GM19238 (cell line): Measurements from ENCODE around the gene DSE.

ENCODE experiments used
- DNase-seq: peaks from one replicate; pipeline ENCODE4 v3.0.0; 2011; ENCODE audit warnings: low spot score; ENCODE audit not compliant: insufficient read length

Gene DSE

DNA sequence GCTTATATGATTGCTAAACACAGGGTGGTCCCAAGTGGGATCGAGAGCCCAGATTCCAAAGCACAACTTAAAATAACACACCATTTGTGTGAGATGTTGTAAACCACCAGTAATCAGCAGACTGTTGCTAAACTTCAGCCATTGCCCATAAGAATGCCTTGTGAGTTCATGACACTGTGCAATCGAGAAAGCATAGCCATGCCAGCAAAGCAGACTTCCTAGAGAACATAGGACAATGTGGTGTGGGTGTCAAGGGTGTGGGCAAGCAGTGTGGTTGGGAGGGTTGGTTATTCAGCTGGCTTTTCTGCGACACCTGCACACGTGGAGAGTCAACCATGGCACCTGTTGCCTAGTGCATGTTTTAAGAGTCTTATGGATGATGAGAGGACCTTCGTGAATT, 74.4 kb downstream of the DSE start:
- no peak for DNase-seq

DNA sequence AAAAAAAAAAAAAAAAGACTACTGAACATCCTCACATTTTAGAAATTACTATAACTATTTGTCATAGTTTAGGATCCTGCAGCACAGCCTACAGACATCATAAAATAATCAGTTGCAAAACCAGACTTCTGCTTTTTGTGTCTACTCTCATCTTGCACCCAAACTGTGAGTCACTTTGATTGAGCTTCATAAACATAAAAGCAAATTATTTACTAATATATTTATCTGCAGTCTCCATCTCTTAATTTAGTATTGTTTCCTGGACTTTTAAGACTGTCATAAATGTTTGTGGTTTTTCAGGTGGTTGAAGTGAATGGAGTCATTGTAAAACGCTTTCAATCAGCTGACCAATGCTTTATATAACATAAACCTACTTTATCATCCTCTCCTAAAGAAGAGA, 75.7 kb downstream of the DSE start:
- no peak for DNase-seq

DNA sequence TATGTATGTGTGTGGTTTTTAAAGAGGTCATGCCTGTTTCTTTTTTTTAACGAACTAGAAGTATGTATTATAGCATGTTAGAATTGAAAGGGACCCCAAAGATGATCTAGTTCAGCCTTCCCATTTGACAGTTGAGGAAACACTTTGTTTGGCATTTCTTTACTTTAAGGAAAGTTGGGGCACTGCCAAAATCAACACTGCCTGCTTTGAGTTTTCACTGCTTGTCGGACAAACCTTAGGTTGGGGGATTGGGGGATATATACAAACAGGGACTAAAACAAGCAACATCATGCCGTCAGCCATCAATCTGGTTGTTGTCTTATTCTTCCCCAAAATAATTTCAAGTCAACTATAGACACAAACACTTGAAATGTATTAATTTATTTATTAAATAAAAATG, 76.3 kb downstream of the DSE start:
- DNase-seq: no peak

- DNase-seq: no peak
These were observed 76.8 kb downstream of the DSE start for GRCh38 chr6:116447496-116448011.

- no peak for DNase-seq
These were observed 78.8 kb downstream of the DSE start for GRCh38 chr6:116449565-116449964.

DNA sequence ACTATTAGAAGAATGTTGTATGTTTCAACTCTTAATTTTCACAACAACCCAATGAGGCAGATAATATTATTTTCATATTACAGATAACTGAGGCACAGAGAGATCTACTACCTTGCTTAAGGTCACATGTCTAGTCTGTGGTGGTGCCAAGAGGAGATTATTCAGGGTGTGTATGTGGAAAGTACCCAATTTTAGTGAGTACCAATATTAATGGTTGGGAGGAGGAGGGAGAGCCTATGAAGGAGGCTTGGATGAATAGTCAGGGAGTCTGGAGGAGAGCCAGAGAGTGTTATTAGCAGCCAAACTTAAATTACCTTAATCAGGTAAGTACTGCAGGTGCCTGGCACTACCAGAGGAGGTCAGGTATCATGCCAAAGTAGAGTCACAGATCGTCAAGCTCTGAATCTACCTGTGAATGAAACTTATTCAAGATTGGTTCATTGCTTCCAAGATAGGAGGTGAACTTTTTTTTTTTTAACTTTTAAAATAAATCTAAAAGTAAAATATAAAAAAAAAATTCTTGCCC, 79.5 kb downstream of the DSE start:
- DNase-seq: no peak

GRCh38 chr6:116450769-116451740, 80.3 kb downstream of the DSE start:
- DNase-seq: peak; percentile 24

- no peak for DNase-seq
These were observed 81.2 kb downstream of the DSE start for GRCh38 chr6:116451916-116452315.

GRCh38 chr6:116452531-116452930, 81.8 kb downstream of the DSE start:
- DNase-seq: no peak

GRCh38 chr6:116456106-116456505, 85.4 kb downstream of the DSE start:
- DNase-seq: no peak

DNA sequence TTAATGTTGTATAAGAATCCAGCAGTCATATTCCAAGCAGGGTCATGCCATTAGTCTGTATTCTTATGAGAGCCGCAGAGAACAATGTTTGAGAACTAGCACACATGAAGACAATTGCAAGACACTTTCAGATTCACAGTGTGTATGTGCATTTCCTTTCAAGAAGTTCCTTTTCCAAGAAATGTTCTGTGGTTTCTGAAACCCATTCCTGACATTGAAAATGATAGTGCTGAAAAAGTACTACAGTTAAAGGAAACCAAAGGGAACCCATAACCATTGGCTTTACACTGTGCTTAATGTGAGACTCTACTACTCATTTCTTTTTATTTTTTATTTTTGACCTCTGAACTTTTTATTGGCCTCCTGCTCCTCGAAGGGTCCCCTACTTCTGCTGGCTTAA, 86.2 kb downstream of the DSE start:
- DNase-seq: no peak

DNA sequence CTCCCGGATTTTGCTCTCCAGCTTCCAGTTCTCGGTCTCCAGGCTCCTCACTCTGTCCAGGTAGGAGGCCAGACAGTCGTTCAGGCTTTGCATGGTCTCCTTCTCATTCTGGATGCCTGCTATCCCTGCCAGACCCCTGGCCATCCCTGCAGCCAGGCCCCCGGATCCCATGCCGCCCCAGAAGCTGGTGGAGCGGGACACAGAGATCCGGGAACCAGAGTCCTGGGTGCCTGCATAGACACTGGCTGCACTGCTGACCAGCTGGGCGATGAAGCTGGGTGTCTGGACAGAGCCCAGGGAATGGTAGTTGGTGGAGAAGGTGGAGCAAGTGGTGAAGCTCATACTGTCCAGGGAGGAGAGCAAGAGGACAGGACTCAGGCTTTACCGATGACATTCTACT, 87.5 kb downstream of the DSE start:
- no peak for DNase-seq

DNA sequence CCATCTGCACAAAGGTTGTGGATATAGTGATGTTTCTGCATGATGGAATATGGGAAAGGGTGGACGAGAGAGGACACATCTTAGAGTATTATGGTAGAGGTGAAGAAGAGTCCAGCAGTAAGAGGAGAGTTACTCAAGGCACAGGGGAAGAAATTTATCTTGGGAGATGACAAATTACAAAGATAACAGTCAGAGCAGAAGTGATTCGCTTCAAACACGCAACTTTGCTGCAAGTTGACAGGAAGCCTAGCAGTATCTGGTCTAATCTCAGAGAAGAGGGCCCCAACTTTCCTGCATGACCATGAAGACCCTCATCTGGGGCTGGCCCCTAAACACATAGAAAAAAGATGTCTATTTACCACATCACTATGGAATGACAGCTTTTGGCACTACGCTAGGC, 89.2 kb downstream of the DSE start:
- DNase-seq: no peak

DNA sequence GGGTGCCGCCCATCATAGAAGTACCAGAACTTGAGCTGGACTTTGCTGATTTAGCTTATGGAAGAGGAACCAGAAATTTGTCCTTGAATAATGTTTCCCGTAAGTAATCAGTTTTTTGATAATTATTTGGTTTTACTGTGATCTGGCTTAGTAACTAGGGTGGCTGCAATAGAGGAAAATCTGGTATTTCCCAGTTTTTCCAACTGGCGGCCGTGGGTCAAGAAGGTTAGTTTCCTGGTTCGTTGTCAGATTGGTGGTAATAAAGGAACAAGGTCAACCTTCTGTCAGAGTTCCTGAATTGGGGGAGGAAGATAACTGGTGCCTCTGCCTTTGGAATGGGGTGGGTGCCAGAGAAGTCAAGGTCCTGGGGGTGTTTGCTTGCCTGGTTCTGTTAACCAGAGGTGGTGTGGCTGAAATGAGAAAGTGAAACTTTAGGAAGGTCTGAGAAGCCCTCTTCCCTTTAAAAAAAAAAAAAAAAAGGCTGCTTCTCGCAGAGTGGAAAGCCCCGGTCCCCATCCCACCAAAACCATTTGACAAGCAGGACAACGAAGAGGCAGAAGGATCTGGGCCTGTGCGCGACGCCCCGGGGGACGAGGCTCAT, 90.7 kb downstream of the DSE start, which contains the start of gene CALHM6:
Gene CALHM6, plus strand, starts transcription at position 45 of the 601 bp plus-strand sequence. Its CDS starts 555 bp downstream, at position 600.
- no peak for DNase-seq

DNA sequence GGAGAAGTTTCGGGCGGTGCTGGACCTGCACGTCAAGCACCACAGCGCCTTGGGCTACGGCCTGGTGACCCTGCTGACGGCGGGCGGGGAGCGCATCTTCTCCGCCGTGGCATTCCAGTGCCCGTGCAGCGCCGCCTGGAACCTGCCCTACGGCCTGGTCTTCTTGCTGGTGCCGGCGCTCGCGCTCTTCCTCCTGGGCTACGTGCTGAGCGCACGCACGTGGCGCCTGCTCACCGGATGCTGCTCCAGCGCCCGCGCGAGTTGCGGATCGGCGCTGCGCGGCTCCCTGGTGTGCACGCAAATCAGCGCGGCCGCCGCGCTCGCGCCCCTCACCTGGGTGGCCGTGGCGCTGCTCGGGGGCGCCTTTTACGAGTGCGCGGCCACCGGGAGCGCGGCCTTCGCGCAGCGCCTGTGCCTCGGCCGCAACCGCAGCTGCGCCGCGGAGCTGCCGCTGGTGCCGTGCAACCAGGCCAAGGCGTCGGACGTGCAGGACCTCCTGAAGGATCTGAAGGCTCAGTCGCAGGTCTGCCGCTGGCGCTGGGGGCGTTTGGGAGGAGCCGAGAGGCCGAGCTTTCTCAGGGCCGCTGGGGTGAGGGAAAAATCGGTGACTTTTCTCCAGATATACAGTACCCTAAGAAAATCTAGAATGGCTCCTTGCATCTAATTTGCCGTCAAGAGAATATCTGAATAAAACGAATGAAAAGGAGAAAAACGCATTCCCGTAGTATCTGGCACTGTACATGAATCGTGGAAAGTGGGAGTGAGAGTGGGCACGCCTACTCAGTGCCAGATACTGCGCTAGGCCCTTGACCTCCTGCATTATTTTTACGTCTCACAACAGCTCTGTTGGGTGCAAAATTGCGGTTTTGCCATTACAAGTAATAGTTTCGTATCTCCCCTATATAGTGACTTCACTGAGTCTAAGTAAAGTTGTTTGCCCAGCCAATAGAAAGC, 91.5 kb downstream of the DSE start:
- peak; percentile 47 for DNase-seq

DNA sequence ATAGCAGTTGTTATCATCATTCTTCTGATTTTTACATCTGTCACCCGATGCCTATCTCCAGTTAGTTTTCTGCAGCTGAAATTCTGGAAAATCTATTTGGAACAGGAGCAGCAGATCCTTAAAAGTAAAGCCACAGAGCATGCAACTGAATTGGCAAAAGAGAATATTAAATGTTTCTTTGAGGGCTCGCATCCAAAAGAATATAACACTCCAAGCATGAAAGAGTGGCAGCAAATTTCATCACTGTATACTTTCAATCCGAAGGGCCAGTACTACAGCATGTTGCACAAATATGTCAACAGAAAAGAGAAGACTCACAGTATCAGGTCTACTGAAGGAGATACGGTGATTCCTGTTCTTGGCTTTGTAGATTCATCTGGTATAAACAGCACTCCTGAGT, 92.6 kb downstream of the DSE start:
- DNase-seq: no peak

- no peak for DNase-seq
These were observed 94.5 kb downstream of the DSE start for GRCh38 chr6:116465246-116465645.

DNA sequence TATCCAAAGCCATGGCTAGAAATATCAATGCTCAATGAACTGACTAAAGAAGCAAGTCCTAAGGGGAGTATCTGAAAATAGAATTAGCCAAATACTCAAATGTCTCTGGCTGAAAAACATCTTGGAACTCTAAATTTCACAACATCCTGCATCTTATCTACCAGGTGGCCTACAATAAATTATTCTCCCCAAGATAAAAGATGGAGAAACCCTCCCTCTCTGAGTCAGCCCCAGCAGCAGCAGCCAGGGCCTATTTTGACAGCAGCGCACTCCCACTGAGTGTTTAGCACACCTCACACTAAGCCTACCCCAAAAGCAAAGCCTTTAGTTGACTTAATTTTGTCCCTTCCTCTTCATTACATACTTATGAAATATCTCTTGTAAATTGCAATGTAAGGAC, 96.3 kb downstream of the DSE start:
- DNase-seq: no peak

DNA sequence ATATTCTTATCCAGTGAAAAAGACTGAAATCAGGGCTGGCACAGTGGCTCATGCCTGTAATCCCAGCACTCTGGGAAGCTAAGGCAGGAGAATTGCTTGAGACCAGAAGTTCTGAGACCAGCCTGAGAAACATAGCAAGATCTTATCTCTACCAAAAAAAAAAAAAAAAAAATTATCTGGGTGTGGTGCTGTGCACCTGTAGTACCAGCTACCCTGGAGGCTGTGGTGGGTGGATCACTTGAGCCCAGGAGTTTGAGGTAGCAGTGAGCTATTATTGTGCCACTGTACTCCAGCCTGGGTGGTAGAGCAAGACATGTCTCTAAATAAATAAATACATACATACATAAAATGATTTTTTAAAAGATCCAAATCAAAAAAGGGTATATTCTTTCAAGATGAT, 96.8 kb downstream of the DSE start:
- DNase-seq: no peak

GRCh38 chr6:116468293-116468692, 97.5 kb downstream of the DSE start:
- DNase-seq: no peak

GRCh38 chr6:116471531-116471930, 100.8 kb downstream of the DSE start:
- no peak for DNase-seq
